ENCODE measurements around the gene TLCD3A. TPM values are rescaled to one million over a fixed set of nuclear protein-coding genes. Genes with fewer than 3 reads are reported as not detected.
"Not testable (repeated sequence)": the region's sequence is repeated elsewhere in the genome, so short reads cannot be mapped to it uniquely, and the experiment has no call there.

Gene TLCD3A
- total and polyA plus RNA-seq, 2 donors (not counting 1 experiment from before 2014, with no cell fraction given): 2.0 to 2.4 TPM

DNA sequence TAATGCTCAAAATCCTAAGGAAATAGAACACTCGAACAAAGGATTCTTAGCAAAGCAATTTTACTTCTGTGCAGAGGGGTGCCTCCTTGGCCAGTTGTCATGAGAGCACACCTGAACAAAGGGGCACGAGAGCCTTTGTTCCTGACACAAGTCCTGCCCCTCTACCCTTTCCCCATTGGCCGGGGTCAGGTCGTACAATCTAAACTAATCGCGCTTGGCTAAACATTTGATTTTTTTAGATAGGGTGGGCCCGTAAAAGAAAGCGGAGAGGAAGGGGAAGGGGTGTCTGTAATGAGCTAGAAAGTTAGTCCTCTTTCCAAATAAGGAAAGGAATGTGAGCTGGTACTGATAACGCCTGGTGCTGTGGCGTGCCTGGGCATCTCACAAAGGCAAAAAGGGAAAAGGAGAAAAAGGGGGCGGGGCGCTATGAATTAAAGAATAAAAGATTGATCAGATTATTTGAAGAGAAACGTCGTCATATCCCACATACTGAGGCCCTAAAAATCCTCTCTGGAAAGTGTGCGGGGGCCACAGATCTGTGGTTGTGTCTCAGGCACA lies 23.7 kb downstream of the TLCD3A start:
- H3K27me3 Mint-ChIP-seq; intact Hi-C loops (cut with micrococcal nuclease); H3K27ac Mint-ChIP-seq; H3K36me3 ChIP-seq (replicated peaks in 1 of 2; ENCODE audit: control extremely low read depth in 1 of 2, control insufficient read depth in 1 of 2, extremely low read depth in 1 of 2, insufficient read depth in 2 of 2, low read length in 1 of 2); H3K9me3 ChIP-seq (ENCODE audit: control extremely low read depth in 1 of 3, control insufficient read depth in 2 of 3, insufficient read depth in 1 of 3, low read length in 2 of 3); POLR2A ChIA-PET; H3K4me3 ChIP-seq (ENCODE audit: control extremely low read depth in 1 of 5, extremely low read depth in 1 of 5, insufficient read depth in 1 of 5, low read depth in 2 of 5, low read length in 4 of 5); H3K4me3 Mint-ChIP-seq; H3K79me2 ChIP-seq (ENCODE audit: control insufficient read depth, insufficient read depth, low read length); H3K9ac ChIP-seq (ENCODE audit: low read length); H3K9me3 Mint-ChIP-seq (ENCODE audit: insufficient read depth); H2AFZ ChIP-seq (ENCODE audit: insufficient read depth, low read depth, low read length, poor library complexity, severe bottlenecking); DNase-seq; CTCF ChIA-PET; ATAC-seq (ENCODE audit: low read depth); H3K4me2 ChIP-seq (replicated peaks; ENCODE audit: low read depth, low read length, poor library complexity, severe bottlenecking); H4K20me1 ChIP-seq (ENCODE audit: control insufficient read depth, insufficient read depth, low read length, poor library complexity, severe bottlenecking); H3K27me3 ChIP-seq (replicated peaks in 1 of 4; ENCODE audit: control extremely low read depth in 1 of 4, control insufficient read depth in 3 of 4, insufficient read depth in 4 of 4, low read length in 3 of 4); H3K27ac ChIP-seq (ENCODE audit: low read length in 2 of 2): not testable (repeated sequence)
- H3K4me1 Mint-ChIP-seq: peaks cover 14% of the 10 kb centered on the region
- 100% methylated on average over 3 of the region's 15 CpGs for WGBS (ENCODE audit: insufficient coverage)
- H3K4me1 ChIP-seq (ENCODE audit: control insufficient read depth in 2 of 2, insufficient read depth in 2 of 2, low read length in 2 of 2): peaks cover 2 to 12% of the 10 kb centered on the region in 2 donors

DNA sequence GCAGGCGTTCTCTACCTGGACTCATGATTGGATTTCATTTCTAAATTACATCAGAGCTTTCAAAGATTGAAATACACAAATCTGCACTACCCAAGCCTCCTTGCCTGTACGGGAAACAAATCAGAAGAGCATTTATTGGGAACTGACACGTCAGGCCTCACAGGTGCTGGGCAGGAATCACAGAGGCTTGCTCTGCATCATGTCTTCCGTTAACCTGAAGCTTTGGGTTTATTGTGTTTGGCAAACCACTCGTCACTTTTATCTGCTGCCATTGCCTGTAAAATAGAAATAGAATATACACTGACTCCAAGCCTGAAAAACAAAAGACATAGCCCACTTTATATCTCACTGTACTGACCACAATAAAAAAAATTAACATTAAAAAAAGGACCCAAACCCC lies 27.6 kb downstream of the TLCD3A start:
- WGBS (ENCODE audit: insufficient coverage): 97% methylated on average over 3 of the region's 5 CpGs
- Histone ChIP-seq H2AFZ (ENCODE audit: insufficient read depth, low read depth, low read length, poor library complexity, severe bottlenecking) (no peak overlapping the region), H3K9ac (ENCODE audit: low read length) (no peak overlapping the region), H3K36me3 (replicated peaks in 1 of 2; ENCODE audit: control extremely low read depth in 1 of 2, control insufficient read depth in 1 of 2, extremely low read depth in 1 of 2, insufficient read depth in 2 of 2, low read length in 1 of 2) (peaks cover 0 to 27% of the 10 kb centered on the region in 2 experiments), H3K27ac (ENCODE audit: low read length in 2 of 2) (no peak overlapping the region), H3K79me2 (ENCODE audit: control insufficient read depth, insufficient read depth, low read length) (no peaks in the 10 kb centered on the region), H4K20me1 (ENCODE audit: control insufficient read depth, insufficient read depth, low read length, poor library complexity, severe bottlenecking) (no peaks in the 10 kb centered on the region), H3K4me3 (ENCODE audit: control extremely low read depth in 1 of 5, extremely low read depth in 1 of 5, insufficient read depth in 1 of 5, low read depth in 2 of 5, low read length in 4 of 5) (no peak overlapping the region), H3K27me3 (replicated peaks in 1 of 4; ENCODE audit: control extremely low read depth in 1 of 4, control insufficient read depth in 3 of 4, insufficient read depth in 4 of 4, low read length in 3 of 4) (no peaks in the 10 kb centered on the region), H3K4me1 (ENCODE audit: control insufficient read depth in 2 of 2, insufficient read depth in 2 of 2, low read length in 2 of 2) (no peaks in the 10 kb centered on the region), H3K4me2 (replicated peaks; ENCODE audit: low read depth, low read length, poor library complexity, severe bottlenecking) (no peak overlapping the region), H3K9me3 (ENCODE audit: control extremely low read depth in 1 of 3, control insufficient read depth in 2 of 3, insufficient read depth in 1 of 3, low read length in 2 of 3) (no peaks in the 10 kb centered on the region)
- DNase-seq (no peak), ATAC-seq (ENCODE audit: low read depth) (no peak)
- Mint-ChIP-seq H3K27me3 (no peaks in the 10 kb centered on the region), H3K4me3 (no peak overlapping the region), H3K9me3 (ENCODE audit: insufficient read depth) (no peaks in the 10 kb centered on the region), H3K4me1 (no peaks in the 10 kb centered on the region), H3K27ac (no peak overlapping the region)
- TF ChIP-seq EZH2 (IDR thresholded peaks at IDR 0.05; ENCODE audit: borderline replicate concordance, insufficient read depth, low read depth, low read length, poor library complexity, severe bottlenecking): no peak
- TF ChIP-seq, protein P1, sequence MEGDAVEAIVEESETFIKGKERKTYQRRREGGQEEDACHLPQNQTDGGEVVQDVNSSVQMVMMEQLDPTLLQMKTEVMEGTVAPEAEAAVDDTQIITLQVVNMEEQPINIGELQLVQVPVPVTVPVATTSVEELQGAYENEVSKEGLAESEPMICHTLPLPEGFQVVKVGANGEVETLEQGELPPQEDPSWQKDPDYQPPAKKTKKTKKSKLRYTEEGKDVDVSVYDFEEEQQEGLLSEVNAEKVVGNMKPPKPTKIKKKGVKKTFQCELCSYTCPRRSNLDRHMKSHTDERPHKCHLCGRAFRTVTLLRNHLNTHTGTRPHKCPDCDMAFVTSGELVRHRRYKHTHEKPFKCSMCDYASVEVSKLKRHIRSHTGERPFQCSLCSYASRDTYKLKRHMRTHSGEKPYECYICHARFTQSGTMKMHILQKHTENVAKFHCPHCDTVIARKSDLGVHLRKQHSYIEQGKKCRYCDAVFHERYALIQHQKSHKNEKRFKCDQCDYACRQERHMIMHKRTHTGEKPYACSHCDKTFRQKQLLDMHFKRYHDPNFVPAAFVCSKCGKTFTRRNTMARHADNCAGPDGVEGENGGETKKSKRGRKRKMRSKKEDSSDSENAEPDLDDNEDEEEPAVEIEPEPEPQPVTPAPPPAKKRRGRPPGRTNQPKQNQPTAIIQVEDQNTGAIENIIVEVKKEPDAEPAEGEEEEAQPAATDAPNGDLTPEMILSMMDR (IDR thresholded peaks at IDR 0.05): no peak
- CTCF ChIA-PET: no interaction called here
- POLR2A ChIA-PET: no interaction called here
- intact Hi-C loops (cut with micrococcal nuclease): no loop called here

All from B cell (primary cell).